D341Med (cell line): ENCODE data around the gene ZSCAN26.

Experiments
- DNase-seq: peaks from one replicate; pipeline ENCODE4 v3.0.0; 2012; ENCODE audit warnings: low spot score

The ZSCAN26 gene

GRCh38 chr6:28322661-28323060 lies 55.7 kb downstream of the ZSCAN26 start:
- DNase-seq, result no peak

GRCh38 chr6:28323813-28324424 lies 57.0 kb downstream of the ZSCAN26 start:
- DNase-seq, result no peak

GRCh38 chr6:28326371-28326948 lies 59.5 kb downstream of the ZSCAN26 start:
- DNase-seq, result no peak
